ENCODE data around the gene SNX9. TPM values are rescaled to one million over a fixed set of nuclear protein-coding genes. Genes with fewer than 3 reads are reported as not detected.

Gene SNX9
- total RNA-seq, 1 donor from 2014 or later: 36.0 TPM

DNA sequence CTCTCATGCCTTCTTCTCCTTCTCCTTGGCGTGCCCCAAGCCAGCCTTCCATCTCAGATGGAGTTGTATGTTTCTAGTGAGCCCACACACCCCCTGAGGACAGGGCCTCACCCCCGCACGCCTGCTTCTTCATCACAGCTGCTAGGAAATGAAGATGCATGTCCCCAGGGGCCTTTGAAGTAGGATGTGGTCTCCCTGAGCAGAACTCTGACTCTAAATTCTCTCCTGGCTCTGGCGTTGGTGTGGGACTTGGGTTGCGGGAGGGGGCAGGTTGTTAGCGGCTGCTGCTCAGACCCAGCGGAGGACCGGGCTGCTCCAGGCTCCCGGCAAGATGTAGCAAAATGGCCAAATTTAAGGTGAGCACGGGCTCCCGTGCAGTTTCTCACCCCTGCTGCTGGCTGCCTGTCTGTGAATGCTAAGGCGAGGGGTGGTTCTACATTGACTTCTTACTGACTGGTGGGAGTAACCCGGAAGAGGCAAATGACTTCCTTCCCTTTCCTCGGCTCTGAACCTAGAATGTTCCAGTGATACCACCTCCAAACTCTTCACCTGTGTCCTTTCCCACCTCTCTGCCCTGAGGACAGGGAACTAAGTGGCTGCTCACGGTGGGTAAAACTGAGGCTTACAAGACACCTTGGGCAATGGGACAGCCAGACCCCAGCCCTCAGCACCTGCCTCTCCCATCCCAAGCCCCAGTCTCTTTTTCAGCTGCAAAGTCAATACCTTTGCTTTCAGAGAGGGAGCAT, 167.4 kb downstream of the SNX9 start:
- Mint-ChIP-seq H3K9me3 (ENCODE audit: unreplicated experiment) (no peaks in the 10 kb centered on the region), H3K4me3 (ENCODE audit: unreplicated experiment) (peak overlapping the region; percentile 34), H3K27ac (ENCODE audit: unreplicated experiment) (no peak overlapping the region), H3K27me3 (ENCODE audit: low read depth, unreplicated experiment) (no peaks in the 10 kb centered on the region), H3K4me1 (ENCODE audit: low read depth, unreplicated experiment) (peaks cover 34% of the 10 kb centered on the region), H3K36me3 (ENCODE audit: low read depth, unreplicated experiment) (peaks cover 4% of the 10 kb centered on the region)
- no peak overlapping the region for H3K4me3 ChIP-seq (ENCODE audit: insufficient read depth, low read depth, low read length)
- H2AFZ ChIP-seq (ENCODE audit: low read depth, low read length): no peak overlapping the region
- peak overlapping the region; percentile 71 for H3K4me2 ChIP-seq (ENCODE audit: low read length)
- FAIRE-seq: no peak
- H3K4me1 ChIP-seq (ENCODE audit: insufficient read depth, low read length): peaks cover 43% of the 10 kb centered on the region
- peaks cover 100% of the 10 kb centered on the region for H3K79me2 ChIP-seq (ENCODE audit: insufficient read depth, low read length)
- no peaks in the 10 kb centered on the region for H3K36me3 ChIP-seq (ENCODE audit: insufficient read depth, low read length)
- peak overlapping the region; percentile 25 for H3K9ac ChIP-seq (ENCODE audit: low read length)
- H3K9me3 ChIP-seq (ENCODE audit: insufficient read depth, low read depth, low read length): no peaks in the 10 kb centered on the region
- H3K27ac ChIP-seq (ENCODE audit: low read depth, low read length): peak overlapping the region; percentile 1
- H3K27me3 ChIP-seq (ENCODE audit: insufficient read depth, low read length): no peaks in the 10 kb centered on the region
- DNase-seq (ENCODE audit: low read depth): no peak
- peaks cover 83% of the 10 kb centered on the region for H4K20me1 ChIP-seq (ENCODE audit: insufficient read depth, low read length)
- TF ChIP-seq, protein P1, sequence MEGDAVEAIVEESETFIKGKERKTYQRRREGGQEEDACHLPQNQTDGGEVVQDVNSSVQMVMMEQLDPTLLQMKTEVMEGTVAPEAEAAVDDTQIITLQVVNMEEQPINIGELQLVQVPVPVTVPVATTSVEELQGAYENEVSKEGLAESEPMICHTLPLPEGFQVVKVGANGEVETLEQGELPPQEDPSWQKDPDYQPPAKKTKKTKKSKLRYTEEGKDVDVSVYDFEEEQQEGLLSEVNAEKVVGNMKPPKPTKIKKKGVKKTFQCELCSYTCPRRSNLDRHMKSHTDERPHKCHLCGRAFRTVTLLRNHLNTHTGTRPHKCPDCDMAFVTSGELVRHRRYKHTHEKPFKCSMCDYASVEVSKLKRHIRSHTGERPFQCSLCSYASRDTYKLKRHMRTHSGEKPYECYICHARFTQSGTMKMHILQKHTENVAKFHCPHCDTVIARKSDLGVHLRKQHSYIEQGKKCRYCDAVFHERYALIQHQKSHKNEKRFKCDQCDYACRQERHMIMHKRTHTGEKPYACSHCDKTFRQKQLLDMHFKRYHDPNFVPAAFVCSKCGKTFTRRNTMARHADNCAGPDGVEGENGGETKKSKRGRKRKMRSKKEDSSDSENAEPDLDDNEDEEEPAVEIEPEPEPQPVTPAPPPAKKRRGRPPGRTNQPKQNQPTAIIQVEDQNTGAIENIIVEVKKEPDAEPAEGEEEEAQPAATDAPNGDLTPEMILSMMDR (IDR thresholded peaks at IDR 0.05; ENCODE audit: insufficient read depth, low read depth, low read length): no peak
- no peak for TF ChIP-seq EZH2 (IDR thresholded peaks at IDR 0.05; ENCODE audit: insufficient read depth, low read length)

- TF ChIP-seq, protein P1 (IDR thresholded peaks at IDR 0.05; ENCODE audit: insufficient read depth, low read depth, low read length): no peak
- TF ChIP-seq EZH2 (IDR thresholded peaks at IDR 0.05; ENCODE audit: insufficient read depth, low read length): no peak
- Mint-ChIP-seq H3K27me3 (ENCODE audit: low read depth, unreplicated experiment) (no peaks in the 10 kb centered on the region), H3K4me1 (ENCODE audit: low read depth, unreplicated experiment) (peaks cover 33% of the 10 kb centered on the region), H3K36me3 (ENCODE audit: low read depth, unreplicated experiment) (peaks cover 4% of the 10 kb centered on the region), H3K27ac (ENCODE audit: unreplicated experiment) (no peak overlapping the region), H3K4me3 (ENCODE audit: unreplicated experiment) (no peak overlapping the region), H3K9me3 (ENCODE audit: unreplicated experiment) (no peaks in the 10 kb centered on the region)
- no peaks in the 10 kb centered on the region for H3K36me3 ChIP-seq (ENCODE audit: insufficient read depth, low read length)
- peak overlapping the region; percentile 25 for H3K9ac ChIP-seq (ENCODE audit: low read length)
- FAIRE-seq: no peak
- H2AFZ ChIP-seq (ENCODE audit: low read depth, low read length): no peak overlapping the region
- no peaks in the 10 kb centered on the region for H3K27me3 ChIP-seq (ENCODE audit: insufficient read depth, low read length)
- H3K4me3 ChIP-seq (ENCODE audit: insufficient read depth, low read depth, low read length): no peak overlapping the region
- H3K79me2 ChIP-seq (ENCODE audit: insufficient read depth, low read length): peaks cover 100% of the 10 kb centered on the region
- DNase-seq (ENCODE audit: low read depth): no peak
- H3K27ac ChIP-seq (ENCODE audit: low read depth, low read length): no peak overlapping the region
- peak overlapping the region; percentile 71 for H3K4me2 ChIP-seq (ENCODE audit: low read length)
- H3K9me3 ChIP-seq (ENCODE audit: insufficient read depth, low read depth, low read length): no peaks in the 10 kb centered on the region
- peaks cover 84% of the 10 kb centered on the region for H4K20me1 ChIP-seq (ENCODE audit: insufficient read depth, low read length)
- peaks cover 41% of the 10 kb centered on the region for H3K4me1 ChIP-seq (ENCODE audit: insufficient read depth, low read length)
Observed at GRCh38 chr6:157991067-157991432, 168.0 kb downstream of the SNX9 start.

GRCh38 chr6:157993076-157993475, 170.0 kb downstream of the SNX9 start:
- H3K27me3 ChIP-seq (ENCODE audit: insufficient read depth, low read length): no peaks in the 10 kb centered on the region
- H3K9me3 ChIP-seq (ENCODE audit: insufficient read depth, low read depth, low read length): no peaks in the 10 kb centered on the region
- TF ChIP-seq, protein P1 (IDR thresholded peaks at IDR 0.05; ENCODE audit: insufficient read depth, low read depth, low read length): no peak
- TF ChIP-seq EZH2 (IDR thresholded peaks at IDR 0.05; ENCODE audit: insufficient read depth, low read length): no peak
- H3K9ac ChIP-seq (ENCODE audit: low read length): no peak overlapping the region
- no peak overlapping the region for H3K4me3 ChIP-seq (ENCODE audit: insufficient read depth, low read depth, low read length)
- no peaks in the 10 kb centered on the region for H3K9me3 Mint-ChIP-seq (ENCODE audit: unreplicated experiment)
- no peak overlapping the region for H3K27ac ChIP-seq (ENCODE audit: low read depth, low read length)
- FAIRE-seq (no peak), DNase-seq (ENCODE audit: low read depth) (no peak)
- H4K20me1 ChIP-seq (ENCODE audit: insufficient read depth, low read length): peaks cover 92% of the 10 kb centered on the region
- H3K79me2 ChIP-seq (ENCODE audit: insufficient read depth, low read length): peaks cover 100% of the 10 kb centered on the region
- no peak overlapping the region for H3K27ac Mint-ChIP-seq (ENCODE audit: unreplicated experiment)
- H3K4me1 ChIP-seq (ENCODE audit: insufficient read depth, low read length): peaks cover 45% of the 10 kb centered on the region
- peaks cover 46% of the 10 kb centered on the region for H3K4me1 Mint-ChIP-seq (ENCODE audit: low read depth, unreplicated experiment)
- H3K27me3 Mint-ChIP-seq (ENCODE audit: low read depth, unreplicated experiment): no peaks in the 10 kb centered on the region
- H2AFZ ChIP-seq (ENCODE audit: low read depth, low read length): no peak overlapping the region
- H3K4me3 Mint-ChIP-seq (ENCODE audit: unreplicated experiment): no peak overlapping the region
- H3K36me3 Mint-ChIP-seq (ENCODE audit: low read depth, unreplicated experiment): peaks cover 4% of the 10 kb centered on the region
- peaks cover 3% of the 10 kb centered on the region for H3K36me3 ChIP-seq (ENCODE audit: insufficient read depth, low read length)
- H3K4me2 ChIP-seq (ENCODE audit: low read length): no peak overlapping the region
